LNCaP clone FGC (cell line): Measurements from ENCODE around the gene ZNF670.
A peak's percentile ranks its signal among the peaks of the same experiment; 100 is the strongest.

Source experiments
- DNase-seq: peaks from one replicate; pipeline ENCODE4 v3.0.0-alpha.2; 2011; ENCODE audit warnings: low read depth
- H3K4me3 ChIP-seq: 2 replicates; pipeline ENCODE4 v1.5.1; 2011; ENCODE audit warnings: mild to moderate bottlenecking, low read depth, low read length, control low read depth
- TF ChIP-seq, protein P1 (sequence below): IDR thresholded peaks from 2 replicates; pipeline ENCODE4 v1.5.1; 2012; ENCODE audit warnings: mild to moderate bottlenecking; ENCODE audit not compliant: control insufficient read depth, insufficient read depth; ENCODE audit errors: extremely low read depth

The ZNF670 gene

DNA sequence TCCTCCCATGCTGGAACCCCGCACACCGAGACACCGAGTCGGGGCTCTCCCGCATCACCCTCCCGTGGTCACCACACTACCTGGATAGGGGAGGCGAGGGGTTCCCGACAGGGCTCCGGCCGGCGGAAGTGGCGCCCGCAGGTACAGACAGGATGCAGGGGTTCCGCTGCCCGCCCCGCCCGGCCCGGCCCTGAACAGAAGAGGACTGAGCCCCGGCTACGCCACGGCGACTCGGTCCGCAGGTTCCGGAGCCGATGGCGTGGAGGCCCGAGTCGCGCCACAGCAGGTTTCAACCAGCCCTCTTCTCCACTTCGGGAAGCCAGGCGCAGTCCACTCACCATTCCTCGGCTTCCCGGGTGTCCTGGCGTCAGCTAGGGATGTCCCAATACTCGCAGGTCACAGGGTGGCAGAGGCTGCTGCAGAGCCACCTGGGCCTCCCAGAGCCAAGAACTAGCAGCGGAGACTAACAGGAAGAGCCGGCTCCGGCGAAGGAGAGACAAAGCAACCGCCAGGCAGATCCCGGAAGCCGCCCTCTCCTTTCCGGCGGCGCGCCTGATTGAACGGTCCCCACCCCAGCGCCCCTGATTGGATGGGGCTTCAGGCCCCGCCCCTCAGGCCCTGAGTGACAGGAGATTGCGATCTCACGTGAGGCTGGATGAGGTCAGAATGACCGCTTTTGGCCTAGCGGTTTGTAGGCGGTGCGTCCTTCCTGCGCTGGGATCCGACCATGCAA lies 25.4 kb upstream of the ZNF670 start, which contains the start of gene ZNF669:
Gene ZNF669 (minus strand): TSS at position 498 of the 733 bp plus-strand sequence. CDS start 157 bp downstream, at position 341.
- TF ChIP-seq, protein P1, sequence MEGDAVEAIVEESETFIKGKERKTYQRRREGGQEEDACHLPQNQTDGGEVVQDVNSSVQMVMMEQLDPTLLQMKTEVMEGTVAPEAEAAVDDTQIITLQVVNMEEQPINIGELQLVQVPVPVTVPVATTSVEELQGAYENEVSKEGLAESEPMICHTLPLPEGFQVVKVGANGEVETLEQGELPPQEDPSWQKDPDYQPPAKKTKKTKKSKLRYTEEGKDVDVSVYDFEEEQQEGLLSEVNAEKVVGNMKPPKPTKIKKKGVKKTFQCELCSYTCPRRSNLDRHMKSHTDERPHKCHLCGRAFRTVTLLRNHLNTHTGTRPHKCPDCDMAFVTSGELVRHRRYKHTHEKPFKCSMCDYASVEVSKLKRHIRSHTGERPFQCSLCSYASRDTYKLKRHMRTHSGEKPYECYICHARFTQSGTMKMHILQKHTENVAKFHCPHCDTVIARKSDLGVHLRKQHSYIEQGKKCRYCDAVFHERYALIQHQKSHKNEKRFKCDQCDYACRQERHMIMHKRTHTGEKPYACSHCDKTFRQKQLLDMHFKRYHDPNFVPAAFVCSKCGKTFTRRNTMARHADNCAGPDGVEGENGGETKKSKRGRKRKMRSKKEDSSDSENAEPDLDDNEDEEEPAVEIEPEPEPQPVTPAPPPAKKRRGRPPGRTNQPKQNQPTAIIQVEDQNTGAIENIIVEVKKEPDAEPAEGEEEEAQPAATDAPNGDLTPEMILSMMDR, result no peak
- DNase-seq, result peak; percentile 95
- H3K4me3 ChIP-seq, result peak within 1 kb of the TSS; percentile 96

DNA sequence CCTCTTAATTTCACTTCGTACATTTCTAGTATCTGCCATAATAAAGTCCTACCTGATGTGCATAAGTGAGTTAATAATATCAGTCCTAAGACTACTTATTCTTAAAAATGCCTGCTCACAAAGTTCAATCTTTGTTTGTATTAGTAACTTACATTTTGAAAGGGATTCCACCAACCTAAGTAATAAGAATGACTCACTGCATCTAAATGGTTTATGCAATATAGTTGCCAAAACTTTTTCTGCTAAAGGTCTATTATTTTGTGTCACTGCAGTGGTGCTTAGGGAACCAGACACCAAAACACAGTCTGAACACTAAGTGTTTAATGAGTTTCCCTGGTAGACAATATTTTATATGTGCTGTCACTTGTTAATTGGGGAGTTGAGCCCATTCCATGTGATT lies 23.8 kb upstream of the ZNF670 start:
- H3K4me3 ChIP-seq, result no peak overlapping the region
- DNase-seq, result no peak
- TF ChIP-seq, protein P1, result no peak

DNA sequence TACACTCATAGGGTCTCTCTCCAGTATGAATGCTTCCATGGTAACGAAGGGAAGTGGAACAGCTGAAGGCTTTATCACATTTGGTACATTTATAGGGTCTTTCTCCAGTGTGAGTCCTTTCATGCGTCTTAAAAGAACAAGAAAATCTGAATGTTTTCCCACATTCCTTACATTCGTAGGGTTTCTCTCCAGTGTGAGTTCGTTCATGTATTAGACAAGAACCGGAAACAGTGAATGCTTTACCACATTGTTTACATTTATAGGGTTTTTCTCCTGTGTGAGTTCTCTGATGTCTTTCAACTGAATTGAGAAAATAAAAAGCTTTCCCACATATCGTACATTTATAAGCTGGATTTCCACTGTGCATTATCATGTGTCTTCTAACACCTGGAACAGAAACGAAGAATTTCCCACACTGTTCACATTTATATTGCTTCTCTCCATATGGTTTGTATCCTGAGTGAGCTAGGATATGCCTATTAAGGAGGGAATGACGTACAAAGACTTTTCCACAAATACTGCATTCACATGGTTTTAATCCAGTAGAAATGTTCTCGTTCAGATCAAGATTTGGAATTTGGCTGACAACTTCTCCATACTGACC lies 22.2 kb upstream of the ZNF670 start:
- no peak overlapping the region for H3K4me3 ChIP-seq
- no peak for DNase-seq
- TF ChIP-seq, protein P1, result no peak

DNA sequence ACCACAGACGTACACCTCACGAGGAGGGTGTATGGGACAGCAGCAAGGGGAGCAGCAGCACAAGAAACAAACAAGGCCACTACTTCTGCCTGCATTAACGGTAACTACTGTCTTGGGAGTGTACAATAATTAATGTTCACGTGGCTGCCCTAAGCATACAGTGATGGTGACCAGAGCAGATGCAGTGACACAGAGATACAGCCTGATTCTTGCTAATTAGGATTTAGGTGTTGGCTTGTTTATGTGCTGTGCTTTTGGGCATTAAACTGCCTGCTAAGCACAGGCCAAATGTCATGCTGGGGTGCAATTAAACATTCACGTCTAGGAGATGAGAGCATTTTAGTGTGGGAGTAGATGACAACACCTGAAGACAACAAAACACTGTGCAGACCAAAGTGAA lies 18.3 kb upstream of the ZNF670 start:
- TF ChIP-seq, protein P1, result no peak
- no peak for DNase-seq
- no peak overlapping the region for H3K4me3 ChIP-seq

DNA sequence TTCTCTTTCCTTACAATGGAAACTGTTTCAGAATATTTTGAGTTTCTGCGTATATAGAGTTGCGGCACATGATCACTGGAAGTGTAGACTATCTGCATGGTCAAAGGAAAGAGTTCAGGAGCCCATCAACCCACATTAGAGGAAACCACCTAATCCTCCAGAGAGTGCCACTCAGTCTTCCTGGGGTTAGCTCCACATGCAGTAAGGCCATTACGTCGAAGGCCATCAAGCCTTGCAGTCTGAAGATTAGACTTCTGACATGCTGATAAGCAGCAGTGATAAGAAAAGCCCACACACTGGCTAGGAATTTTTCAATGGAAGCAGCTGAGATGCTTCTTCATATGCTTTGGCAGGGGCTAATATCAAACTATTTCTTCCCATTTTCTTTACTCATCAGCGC lies 17.9 kb upstream of the ZNF670 start:
- TF ChIP-seq, protein P1, result no peak
- no peak overlapping the region for H3K4me3 ChIP-seq
- DNase-seq, result no peak

DNA sequence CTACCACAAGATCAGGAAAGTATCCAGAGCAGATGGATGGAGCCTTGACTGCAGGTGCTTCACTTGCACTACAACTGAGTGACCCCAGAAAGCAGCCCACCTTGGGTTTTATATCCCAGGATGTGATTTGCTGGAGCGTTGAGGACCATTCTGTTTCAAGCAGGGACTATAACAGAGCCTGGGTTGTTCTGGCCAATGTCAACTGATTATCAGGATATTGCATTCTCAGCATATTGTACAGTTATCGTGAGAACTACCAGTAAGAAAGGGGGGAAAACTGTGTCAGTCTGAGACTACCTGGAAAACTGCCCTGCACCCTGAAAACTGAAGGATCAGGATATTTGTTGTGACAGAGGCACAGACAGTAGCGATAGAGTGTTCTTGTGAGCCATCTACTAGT lies 17.5 kb upstream of the ZNF670 start:
- no peak for DNase-seq
- no peak overlapping the region for H3K4me3 ChIP-seq
- TF ChIP-seq, protein P1, result no peak

DNA sequence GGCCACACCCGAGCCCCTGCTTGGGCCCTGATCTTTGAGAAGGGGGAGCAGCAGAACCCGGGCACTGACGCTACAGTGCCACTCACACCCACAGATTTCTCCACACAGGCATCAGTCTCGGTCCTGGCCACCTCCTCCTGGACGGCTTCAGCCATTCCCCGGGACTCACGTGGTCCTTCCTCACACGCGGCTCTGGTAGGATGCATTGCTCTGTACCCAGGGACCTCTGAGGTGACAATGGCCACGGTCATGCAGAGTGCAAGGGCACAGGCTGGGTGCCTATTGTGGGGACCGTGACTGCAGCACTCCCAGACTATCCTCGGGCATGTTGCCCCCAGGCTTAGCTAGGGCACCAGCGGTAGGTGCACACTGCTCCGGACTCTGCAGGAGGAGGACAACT lies 11.8 kb upstream of the ZNF670 start:
- TF ChIP-seq, protein P1, result no peak
- H3K4me3 ChIP-seq, result no peak overlapping the region
- DNase-seq, result no peak
